ENCODE results near the gene IRGQ.

DNA sequence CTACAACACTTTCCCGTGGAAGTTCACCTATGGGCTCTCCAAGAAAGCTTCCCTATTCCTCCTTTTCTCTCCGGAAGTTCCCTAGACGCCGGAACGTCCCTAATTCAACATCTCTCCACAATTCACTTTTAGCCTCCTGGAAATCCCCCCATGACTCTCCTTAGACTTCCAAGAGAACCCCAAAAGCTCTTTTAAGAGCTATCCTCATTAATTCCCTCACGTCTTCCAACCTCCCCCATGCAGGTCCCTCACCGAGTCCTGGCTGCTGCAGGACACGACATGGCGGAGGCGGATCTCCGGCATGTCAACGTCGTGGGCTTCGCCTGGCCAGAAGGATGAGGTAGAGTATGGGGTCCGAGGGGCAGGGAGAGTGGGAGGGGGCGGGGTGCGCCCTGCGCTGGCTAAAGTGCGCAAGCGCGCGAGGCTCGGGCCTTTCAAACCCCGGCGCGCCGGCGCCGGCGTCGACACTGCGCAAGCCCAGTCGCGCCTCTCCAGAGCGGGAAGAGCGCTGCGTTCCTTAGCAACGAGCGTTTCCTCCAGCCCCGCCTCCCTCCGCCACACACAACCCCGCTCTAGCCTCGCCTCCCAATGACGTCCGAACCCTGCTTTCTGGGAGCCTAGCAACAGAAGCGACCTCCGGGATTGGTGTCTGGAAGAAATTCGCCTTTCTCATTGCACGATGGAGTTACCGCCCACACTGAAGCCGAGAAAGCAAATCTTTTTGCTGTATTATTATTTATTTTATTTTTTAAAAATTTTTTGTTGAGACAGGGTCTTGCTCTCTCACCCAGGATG, 20.6 kb downstream of the IRGQ start, which contains the start of the genes PINLYP and XRCC1:
- TF ChIP-seq POLR2A (IDR thresholded peaks at IDR 0.05; ENCODE audit: low read depth, low read length), result peak; percentile 62
- TF ChIP-seq CTCF (IDR thresholded peaks at IDR 0.05; ENCODE audit: extremely low read depth in 1 of 2, insufficient read depth in 1 of 2, low read depth in 1 of 2, low read length in 2 of 2), result no peak
- no peak for TF ChIP-seq MYC (IDR thresholded peaks at IDR 0.05; ENCODE audit: low read depth, low read length)
- peak; percentile 70 for TF ChIP-seq POLR2AphosphoS5 (IDR thresholded peaks at IDR 0.05; ENCODE audit: insufficient read depth, low read depth, low read length)
- TF ChIP-seq FOS (IDR thresholded peaks at IDR 0.05; ENCODE audit: borderline replicate concordance, insufficient read depth, low read length), result no peak
- no peak for TF ChIP-seq EZH2 (IDR thresholded peaks at IDR 0.05; ENCODE audit: borderline replicate concordance, low read depth, low read length, severe bottlenecking)
